ENCODE data around the gene CCN2.

The CCN2 gene

GRCh38 chr6:131963063-131963462, 11.9 kb upstream of the CCN2 start:
- TF ChIP-seq CTCF (IDR thresholded peaks at IDR 0.05; ENCODE audit: low read depth, low read length), result no peak
- H3K4me3 ChIP-seq (ENCODE audit: low read depth, low read length), result no peak overlapping the region

GRCh38 chr6:131960371-131961133, 9.4 kb upstream of the CCN2 start:
- H3K4me3 ChIP-seq (ENCODE audit: low read depth, low read length), result no peak overlapping the region
- TF ChIP-seq CTCF (IDR thresholded peaks at IDR 0.05; ENCODE audit: low read depth, low read length), result no peak

- TF ChIP-seq CTCF (IDR thresholded peaks at IDR 0.05; ENCODE audit: low read depth, low read length), result no peak
- no peak overlapping the region for H3K4me3 ChIP-seq (ENCODE audit: low read depth, low read length)
These were observed 7.6 kb upstream of the CCN2 start for GRCh38 chr6:131958542-131959470.

GRCh38 chr6:131958095-131958494, 6.9 kb upstream of the CCN2 start:
- no peak overlapping the region for H3K4me3 ChIP-seq (ENCODE audit: low read depth, low read length)
- TF ChIP-seq CTCF (IDR thresholded peaks at IDR 0.05; ENCODE audit: low read depth, low read length), result no peak

- no peak overlapping the region for H3K4me3 ChIP-seq (ENCODE audit: low read depth, low read length)
- no peak for TF ChIP-seq CTCF (IDR thresholded peaks at IDR 0.05; ENCODE audit: low read depth, low read length)
These were observed 4.7 kb upstream of the CCN2 start for GRCh38 chr6:131955876-131956275.

GRCh38 chr6:131955192-131955591, 4.0 kb upstream of the CCN2 start:
- no peak overlapping the region for H3K4me3 ChIP-seq (ENCODE audit: low read depth, low read length)
- no peak for TF ChIP-seq CTCF (IDR thresholded peaks at IDR 0.05; ENCODE audit: low read depth, low read length)

GRCh38 chr6:131954775-131955107, 3.6 kb upstream of the CCN2 start:
- no peak for TF ChIP-seq CTCF (IDR thresholded peaks at IDR 0.05; ENCODE audit: low read depth, low read length)
- H3K4me3 ChIP-seq (ENCODE audit: low read depth, low read length), result no peak overlapping the region
